Stimulated activated CD4-positive, alpha-beta T cell treated with anti-CD3 and anti-CD28 coated beads, TNF-alpha, amount 100 ng/mL, for 24 hours (primary cell): ENCODE measurements around the gene ELK4.

Source experiments
- DNase-seq, 3 experiments: peaks; one replicate each; pipeline ENCODE4 v3.0.0-alpha.2; 2020; ENCODE audit warnings: low read depth in 3 of 3

The ELK4 gene

GRCh38 chr1:205595861-205596260, 36.0 kb downstream of the ELK4 start:
- no peak for DNase-seq

- no peak for DNase-seq
Observed at GRCh38 chr1:205595435-205595834, 36.4 kb downstream of the ELK4 start.

GRCh38 chr1:205594846-205595245, 37.0 kb downstream of the ELK4 start:
- DNase-seq: no peak

- DNase-seq: no peak
Observed at GRCh38 chr1:205593967-205594366, 37.8 kb downstream of the ELK4 start.

GRCh38 chr1:205593532-205593931, 38.3 kb downstream of the ELK4 start:
- DNase-seq: no peak

GRCh38 chr1:205592443-205593003, 39.3 kb downstream of the ELK4 start:
- DNase-seq: no peak

- peak; percentile 83 to 91 (median 85) for DNase-seq
Observed at GRCh38 chr1:205591522-205592351, 40.1 kb downstream of the ELK4 start.

- no peak for DNase-seq
Observed at GRCh38 chr1:205590777-205591513, 40.9 kb downstream of the ELK4 start.

- DNase-seq: no peak
Observed at GRCh38 chr1:205590457-205590768, 41.4 kb downstream of the ELK4 start.

- no peak for DNase-seq
Observed at GRCh38 chr1:205589618-205590456, 42.0 kb downstream of the ELK4 start.

- no peak for DNase-seq
Observed at GRCh38 chr1:205589046-205589445, 42.8 kb downstream of the ELK4 start.

GRCh38 chr1:205588636-205589035, 43.2 kb downstream of the ELK4 start:
- DNase-seq: peak in 1 of 3 experiments; percentile 37

- no peak for DNase-seq
Observed at GRCh38 chr1:205587581-205587980, 44.2 kb downstream of the ELK4 start.

- no peak for DNase-seq
Observed at GRCh38 chr1:205585835-205586785, 45.7 kb downstream of the ELK4 start.

- DNase-seq: no peak
Observed at GRCh38 chr1:205585169-205585834, 46.5 kb downstream of the ELK4 start.

GRCh38 chr1:205584732-205585131, 47.1 kb downstream of the ELK4 start:
- DNase-seq: peak in 1 of 3 experiments; percentile 11

GRCh38 chr1:205583461-205584130, 48.2 kb downstream of the ELK4 start:
- DNase-seq: no peak

GRCh38 chr1:205582471-205583291, 49.1 kb downstream of the ELK4 start:
- no peak for DNase-seq

GRCh38 chr1:205582046-205582445, 49.8 kb downstream of the ELK4 start:
- no peak for DNase-seq
